T1000 (cell line): ENCODE data around the gene PBX1.

Experiments
- DNase-seq: peaks from one replicate; lab custom pipeline; 2025; ENCODE audit warnings: mixed read lengths; lab: John Stamatoyannopoulos, UW

Gene PBX1

DNA sequence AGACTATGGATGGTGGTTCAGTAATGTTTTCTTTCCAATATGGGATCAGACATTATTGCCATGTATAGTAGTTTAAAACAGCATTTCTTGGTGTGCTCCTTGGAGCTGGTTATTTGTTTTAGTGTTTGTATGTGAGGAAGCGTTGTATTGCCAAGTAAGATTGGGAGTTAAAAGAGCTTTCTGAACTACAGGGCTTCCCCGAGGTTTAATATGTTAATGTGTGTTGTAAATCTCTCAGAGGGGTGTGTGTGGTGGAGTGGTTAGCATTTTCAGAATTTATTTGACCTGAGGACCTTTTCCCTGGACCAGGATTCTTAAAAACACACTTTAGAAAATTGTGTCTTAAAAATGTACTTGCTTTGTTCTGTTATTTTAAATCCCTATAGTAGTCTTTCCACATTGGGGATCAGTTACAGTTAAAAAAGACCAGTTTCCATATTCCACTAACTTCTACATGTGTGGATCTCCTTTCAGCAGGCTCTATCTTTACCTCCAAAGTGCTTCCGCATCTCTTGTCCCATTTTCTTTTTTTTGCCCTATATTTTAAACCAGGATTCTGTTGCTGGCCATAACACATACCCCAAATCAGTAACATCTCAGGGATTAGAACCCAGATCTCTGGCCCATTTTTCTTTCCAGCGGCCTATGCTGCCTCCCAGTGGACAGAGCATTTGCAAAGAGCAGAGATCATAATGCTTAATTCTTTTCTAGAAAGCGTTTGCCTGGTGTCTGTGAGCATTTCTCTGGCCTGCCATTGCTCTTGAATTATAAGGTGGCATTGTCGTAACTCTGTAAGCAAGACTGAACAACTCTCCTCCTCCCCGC, 58.6 kb downstream of the PBX1 start:
- DNase-seq = no peak

DNA sequence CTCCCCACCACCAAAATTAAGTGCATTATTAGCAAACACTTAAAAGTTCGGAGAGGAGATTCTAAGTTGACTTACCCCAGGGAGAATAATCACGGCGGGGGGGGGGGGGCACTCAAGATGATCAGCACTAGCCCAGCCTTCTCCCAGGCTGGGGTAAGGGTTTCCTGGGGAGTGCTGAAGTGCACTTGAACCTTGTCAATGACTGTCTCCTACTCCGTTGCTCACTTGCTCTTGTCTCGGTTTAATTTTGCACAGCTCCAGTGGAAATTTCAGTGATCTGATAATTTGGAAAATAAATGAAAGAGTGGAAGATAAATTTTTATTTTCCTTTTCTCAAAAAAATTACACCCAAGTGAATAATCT, 59.2 kb downstream of the PBX1 start:
- DNase-seq = no peak

GRCh38 chr1:164619006-164619784, 60.2 kb downstream of the PBX1 start:
- no peak for DNase-seq

DNA sequence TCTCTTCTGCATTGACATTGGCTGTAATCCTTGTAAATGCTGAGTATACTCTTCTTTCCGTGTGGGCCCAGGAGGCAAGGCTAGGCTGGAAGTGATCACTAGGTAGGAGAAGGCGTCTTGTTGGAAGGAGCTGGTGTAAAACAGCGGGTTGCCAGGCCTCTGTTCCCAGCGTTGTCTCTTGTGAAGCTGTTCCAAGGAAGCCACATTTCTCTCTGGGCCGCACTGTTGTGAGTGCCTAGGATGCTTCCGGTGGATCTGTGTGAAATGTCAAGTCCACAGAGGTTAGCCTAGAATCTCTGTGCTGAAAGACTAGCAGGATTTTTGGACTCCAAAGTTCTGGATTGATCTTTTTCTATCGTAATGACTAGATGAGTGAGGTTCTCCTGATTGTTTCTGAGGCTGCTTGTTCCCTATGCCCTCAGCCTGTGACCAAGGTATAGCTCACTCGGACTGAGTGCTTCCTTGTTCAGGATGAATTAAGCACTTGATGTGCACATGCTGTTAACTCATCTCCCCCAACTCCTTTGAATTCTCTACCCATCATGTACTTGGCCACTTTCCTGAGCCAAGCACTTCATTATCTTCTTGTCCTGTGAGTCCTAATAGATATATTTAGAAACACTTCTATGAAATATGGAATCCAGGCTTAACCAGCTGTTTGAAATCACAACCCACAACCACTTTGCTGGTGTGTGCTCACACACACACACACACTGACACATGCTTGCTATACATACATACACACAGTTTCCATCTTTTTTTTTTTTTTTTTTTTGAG, 63.3 kb downstream of the PBX1 start:
- no peak for DNase-seq

GRCh38 chr1:164623805-164624204, 64.8 kb downstream of the PBX1 start:
- no peak for DNase-seq

DNA sequence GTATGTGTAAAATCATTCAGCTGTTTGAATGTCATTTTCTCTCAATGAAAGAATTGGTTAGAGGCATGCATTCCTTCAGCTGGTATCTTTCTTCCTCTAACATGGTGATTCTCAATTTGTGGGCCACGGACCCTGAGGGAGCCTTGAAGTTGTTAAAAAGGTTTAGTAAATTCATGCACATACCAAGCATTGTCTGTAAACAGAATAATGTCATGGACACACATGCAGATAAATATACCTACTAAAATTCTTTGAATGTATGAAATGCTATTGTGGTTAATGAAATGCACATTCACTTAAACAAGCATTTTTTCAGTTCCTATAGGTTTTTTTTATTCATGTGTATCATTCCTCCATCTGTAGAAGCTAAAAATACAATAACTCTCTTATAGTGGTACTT, 65.4 kb downstream of the PBX1 start:
- DNase-seq = no peak

GRCh38 chr1:164625004-164625617, 66.1 kb downstream of the PBX1 start:
- DNase-seq = no peak

DNA sequence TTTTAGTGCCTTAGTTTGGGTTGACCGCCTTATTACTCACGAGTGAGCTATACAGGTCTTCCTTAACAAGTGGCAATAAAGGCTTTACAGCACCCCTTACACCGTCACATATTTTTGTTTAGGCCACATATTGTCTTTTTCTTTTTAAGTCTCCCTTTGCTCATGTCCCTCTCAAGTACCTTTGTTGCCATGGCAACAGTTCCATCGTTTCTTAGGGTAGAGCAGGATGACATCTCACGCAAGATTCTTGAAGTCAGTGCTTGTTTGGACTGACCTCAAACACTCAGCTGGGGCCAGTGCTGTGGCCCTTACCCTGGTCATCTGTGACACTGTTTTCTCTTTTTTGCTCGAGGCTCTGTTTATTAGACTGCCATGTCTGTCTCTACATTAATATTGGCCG, 69.8 kb downstream of the PBX1 start:
- DNase-seq = no peak

DNA sequence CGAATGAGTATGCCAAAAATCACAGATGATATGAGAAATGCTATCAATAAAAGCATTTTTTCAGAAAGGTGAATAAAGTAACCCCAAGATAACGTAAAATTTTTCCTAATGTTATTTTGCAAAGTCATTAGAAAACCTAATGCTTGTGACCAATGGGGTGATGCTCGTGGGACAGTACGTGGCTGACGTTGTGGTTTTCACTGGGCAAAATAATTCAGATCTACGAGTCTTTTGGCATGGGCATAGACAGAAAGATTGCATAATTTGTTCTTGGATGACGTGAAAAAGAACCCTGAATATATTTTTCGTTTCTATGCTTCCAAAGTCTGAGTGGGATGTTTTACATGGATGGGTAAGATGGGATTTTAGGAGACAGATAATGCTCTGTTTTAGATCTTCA, 71.0 kb downstream of the PBX1 start:
- no peak for DNase-seq

- no peak for DNase-seq
These were observed 71.8 kb downstream of the PBX1 start for GRCh38 chr1:164630626-164631396.

DNA sequence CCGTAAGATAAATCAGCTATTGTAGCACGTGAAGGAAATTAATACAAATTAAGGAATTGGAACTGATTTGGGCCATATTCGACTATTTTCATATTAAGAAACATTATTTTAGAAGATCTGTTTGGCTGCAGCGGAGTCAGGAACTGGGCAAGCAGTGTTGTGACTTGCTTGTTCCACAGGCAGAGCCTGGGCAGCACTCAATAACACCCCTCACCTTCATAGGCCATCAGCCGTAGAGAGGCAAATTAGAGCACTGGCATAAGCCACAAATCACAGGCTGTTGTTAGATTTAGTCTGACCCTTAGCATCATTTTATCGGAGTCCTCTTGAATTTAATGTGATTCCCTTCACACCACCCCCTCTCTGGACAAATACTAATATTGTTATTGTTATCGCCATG, 72.8 kb downstream of the PBX1 start:
- DNase-seq = no peak

GRCh38 chr1:164633997-164634396, 75.0 kb downstream of the PBX1 start:
- no peak for DNase-seq

DNA sequence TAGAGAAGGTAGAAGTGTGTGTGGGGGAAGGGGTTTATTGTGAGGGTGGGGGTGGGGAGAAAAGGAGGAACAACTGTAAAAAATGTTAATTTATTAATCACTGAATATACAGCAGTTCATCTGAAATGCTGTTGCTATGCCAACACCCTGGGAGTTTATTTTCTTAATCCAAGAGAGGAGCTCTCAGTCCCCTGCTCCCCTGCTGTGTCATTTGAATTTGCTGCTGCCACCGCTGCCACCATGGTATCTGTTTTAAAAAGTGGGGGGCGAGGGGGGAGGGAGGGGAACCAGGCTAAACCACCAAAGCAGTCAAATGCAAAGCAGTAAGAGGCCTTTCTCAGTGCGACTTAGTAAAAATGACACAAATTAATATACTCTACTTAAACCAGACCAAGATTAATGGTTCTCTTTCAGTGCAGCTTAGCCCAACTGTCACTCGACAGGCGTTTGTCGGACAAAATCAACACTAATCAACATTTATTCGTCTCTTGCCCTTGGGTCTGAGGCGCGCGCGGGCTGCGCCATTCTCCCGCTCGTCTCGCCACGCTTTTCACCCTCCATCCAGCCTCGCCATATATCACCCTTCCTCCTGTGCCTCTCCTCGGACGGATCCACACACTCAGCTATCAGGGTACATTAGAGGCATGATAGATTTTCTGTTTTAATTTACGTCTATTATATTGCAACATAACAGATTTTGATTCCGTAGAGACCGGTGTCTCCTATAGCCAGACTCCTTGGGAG, 76.2 kb downstream of the PBX1 start:
- no peak for DNase-seq

DNA sequence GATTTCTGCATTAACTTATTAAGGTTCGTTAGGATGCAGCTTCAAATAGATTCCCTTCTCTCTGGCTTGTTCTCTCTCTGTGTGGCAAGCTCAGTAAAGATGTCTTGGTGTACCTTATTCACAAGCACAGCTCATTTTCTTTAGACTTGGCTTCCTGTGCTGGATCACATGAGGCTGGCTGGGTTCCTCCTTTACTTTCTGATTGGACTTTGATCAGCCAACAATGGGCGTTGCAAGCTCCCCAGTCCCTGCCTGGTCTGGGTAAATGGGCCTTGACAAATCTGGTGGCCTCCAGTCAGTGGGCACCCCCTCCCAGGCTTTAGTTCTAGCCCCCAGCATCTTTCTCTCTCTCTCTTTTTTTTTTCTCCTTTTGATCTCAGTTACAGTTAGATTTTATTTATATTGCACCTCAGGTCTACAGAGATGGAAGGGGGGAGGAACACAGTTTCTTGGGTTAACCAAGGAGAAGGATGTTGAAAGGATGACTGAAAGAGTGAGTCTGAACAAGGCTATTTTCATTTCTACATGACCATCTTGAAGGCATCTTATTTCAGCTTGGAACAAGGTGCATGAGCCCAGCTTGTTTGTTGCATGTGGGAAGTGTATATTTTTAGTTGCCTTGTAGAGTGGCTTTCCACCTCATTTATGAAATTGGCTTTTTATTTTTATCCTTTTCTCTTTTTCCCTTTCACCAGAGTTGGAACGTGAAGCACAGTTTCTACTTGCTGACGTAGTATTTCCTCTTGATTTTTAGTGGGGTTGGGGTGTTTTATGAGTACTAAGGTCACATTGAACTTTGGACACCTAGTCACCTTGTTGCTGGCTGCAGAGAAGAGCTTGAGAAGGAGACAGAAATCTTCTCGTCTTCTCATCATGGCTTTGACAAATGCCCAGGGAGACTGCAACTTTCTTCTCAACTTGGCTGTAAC, 77.1 kb downstream of the PBX1 start:
- DNase-seq = no peak

DNA sequence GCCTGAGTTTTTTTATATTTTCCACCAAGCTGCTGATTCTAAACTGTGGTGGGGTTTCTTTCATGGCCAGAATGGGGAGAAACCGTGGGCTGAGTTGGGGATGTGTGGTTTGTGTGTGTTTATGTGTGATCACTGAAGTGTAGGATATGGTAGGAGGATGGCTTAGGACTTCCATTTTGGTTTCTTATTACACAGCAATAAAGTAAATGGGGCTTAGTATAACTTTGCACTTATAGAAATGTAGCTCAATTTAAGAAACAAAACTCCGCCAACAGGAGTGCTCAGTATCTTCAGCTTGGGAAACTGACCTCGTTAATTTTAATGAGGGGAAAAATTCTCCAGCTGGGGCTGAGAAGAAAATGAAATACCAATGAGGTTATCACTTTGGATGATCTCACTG, 77.8 kb downstream of the PBX1 start:
- DNase-seq = no peak

DNA sequence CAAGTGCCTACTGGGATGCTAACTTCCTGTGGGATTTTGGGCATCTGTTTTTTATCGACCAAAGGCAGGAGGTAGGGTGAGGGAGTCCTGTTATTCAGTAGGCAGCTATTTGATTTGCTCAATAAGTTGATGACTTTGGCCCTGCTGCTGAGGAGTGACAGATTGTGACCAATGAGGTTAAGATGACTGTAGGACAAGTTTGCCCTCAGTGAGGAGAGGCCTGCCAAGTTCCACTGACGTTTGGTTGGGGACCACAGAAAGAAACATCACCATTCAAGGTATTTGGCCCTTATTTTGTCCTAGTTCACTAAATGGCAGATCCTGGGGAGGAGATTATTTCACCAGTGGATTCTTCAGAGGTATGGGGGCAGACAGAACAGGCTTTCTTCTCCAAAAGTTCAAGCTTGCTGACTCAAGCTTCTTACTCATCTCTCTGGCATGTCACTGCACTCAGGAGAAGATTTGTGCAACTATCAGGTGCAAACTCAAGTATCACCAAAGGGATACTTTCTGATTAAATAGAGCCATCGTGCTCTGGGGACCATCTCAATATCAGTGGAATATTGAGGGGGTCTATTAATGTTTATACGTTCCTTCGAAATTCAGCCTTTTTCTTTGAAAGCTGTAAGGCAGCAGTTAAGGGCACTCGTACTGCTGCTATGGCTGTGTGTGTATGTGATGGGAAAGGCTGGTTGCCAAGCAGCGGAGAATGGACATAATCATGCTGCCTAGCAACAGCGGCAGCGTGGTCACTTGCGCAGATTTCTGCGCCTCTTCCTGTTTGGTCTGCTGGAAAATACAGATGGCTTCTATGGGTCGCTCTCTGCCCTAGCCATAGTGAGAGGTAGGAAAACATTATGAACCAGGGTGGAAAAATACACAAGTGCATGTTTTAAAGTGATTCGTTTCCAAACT, 78.7 kb downstream of the PBX1 start:
- DNase-seq = peak; percentile 64

DNA sequence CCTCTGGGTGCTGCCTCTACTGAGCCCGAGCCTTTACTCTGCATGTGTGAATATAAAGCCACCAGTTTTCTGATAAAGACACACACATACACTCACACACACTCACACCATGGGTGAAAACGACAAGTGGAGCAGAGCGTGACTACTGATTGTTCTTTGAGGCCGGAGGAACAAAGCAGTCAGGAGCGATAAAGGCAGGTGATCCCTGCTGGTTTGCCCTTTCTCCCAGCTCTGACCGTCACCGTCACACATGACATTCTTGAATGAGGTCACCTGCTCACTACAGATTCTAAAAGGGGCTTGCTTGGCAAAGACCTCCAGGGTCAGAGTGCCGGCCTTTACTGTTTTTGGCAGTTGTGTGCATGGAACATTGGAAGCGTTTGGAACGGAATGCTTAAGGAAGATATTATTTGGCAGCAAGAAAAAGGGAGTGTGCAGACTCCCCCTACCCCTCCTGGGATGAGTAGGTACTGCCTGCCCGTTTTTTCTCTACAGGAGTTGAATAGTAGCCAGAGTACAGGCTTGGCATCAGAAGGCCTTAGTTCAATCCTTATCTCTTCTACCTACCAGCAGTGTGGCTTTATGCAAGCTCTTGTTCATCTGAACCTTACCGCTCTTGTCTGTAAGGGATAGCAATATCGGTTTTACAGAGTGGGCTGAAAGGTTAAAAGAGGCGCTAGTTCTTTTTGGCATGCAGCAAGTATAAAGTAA, 79.7 kb downstream of the PBX1 start:
- no peak for DNase-seq
